ENCODE data around the gene SLC26A3. TPM values are rescaled to one million over a fixed set of nuclear protein-coding genes. Genes with fewer than 3 reads are reported as not detected.

SLC26A3 gene
- total and polyA plus RNA-seq, 4 donors: under 0.01 to 0.49 (median 0.14) TPM

GRCh38 chr7:107792364-107792763 is 10.7 kb downstream of the SLC26A3 start:
- no peak overlapping the region for H3K27ac ChIP-seq (ENCODE audit: low read depth in 1 of 2, low read length in 2 of 2)
- no peak for DNase-seq (ENCODE audit: low spot score)
- H3K9me3 ChIP-seq (ENCODE audit: control insufficient read depth in 4 of 4, low read length in 3 of 4): no peaks in the 10 kb centered on the region
- H3K27me3 ChIP-seq (ENCODE audit: control insufficient read depth in 4 of 4, insufficient read depth in 4 of 4, low read length in 3 of 4): no peaks in the 10 kb centered on the region
- 88% methylated on average over 6 of the region's 6 CpGs for WGBS
- TF ChIP-seq NR2F2 (IDR thresholded peaks at IDR 0.05) (no peak), EGR1 (IDR thresholded peaks at IDR 0.05; ENCODE audit: low read depth in 2 of 2) (no peak), FOXA2 (IDR thresholded peaks at IDR 0.05) (no peak), HNF4A (conservative IDR thresholded peaks at IDR 0.05) (no peak), ZBTB33 (IDR thresholded peaks at IDR 0.05) (no peak), REST (IDR thresholded peaks at IDR 0.05) (no peak), RXRA (IDR thresholded peaks at IDR 0.05) (no peak), JUND (IDR thresholded peaks at IDR 0.05) (no peak), HNF4G (IDR thresholded peaks at IDR 0.05) (no peak), CTCF (IDR thresholded peaks at IDR 0.05; ENCODE audit: low read depth, low read length, missing input control) (no peak), RAD21 (IDR thresholded peaks at IDR 0.05) (no peak), ATF3 (IDR thresholded peaks at IDR 0.05) (no peak), MAX (IDR thresholded peaks at IDR 0.05) (no peak), FOXA1 (IDR thresholded peaks at IDR 0.05) (no peak), TAF1 (conservative IDR thresholded peaks at IDR 0.05) (no peak), YY1 (IDR thresholded peaks at IDR 0.05) (no peak), GABPA (IDR thresholded peaks at IDR 0.05 in 1 of 2, conservative IDR thresholded peaks at IDR 0.05 in 1 of 2) (no peak), SP1 (IDR thresholded peaks at IDR 0.05) (no peak)
- H3K4me1 ChIP-seq (ENCODE audit: control insufficient read depth in 4 of 4, insufficient read depth in 4 of 4, low read length in 3 of 4): no peaks in the 10 kb centered on the region
- no peaks in the 10 kb centered on the region for H3K36me3 ChIP-seq (ENCODE audit: control insufficient read depth in 4 of 4, insufficient read depth in 3 of 4, low read depth in 1 of 4, low read length in 3 of 4)
- H3K4me3 ChIP-seq (ENCODE audit: low read depth in 1 of 3, low read length in 3 of 3): no peak overlapping the region
- H3K9ac ChIP-seq (ENCODE audit: low read depth in 1 of 2, low read length in 2 of 2): no peak overlapping the region
